ENCODE results near the gene ALAD. TPM values are rescaled to one million over a fixed set of nuclear protein-coding genes. Genes with fewer than 3 reads are reported as not detected.
A peak's percentile ranks its signal among the peaks of the same experiment; 100 is the strongest.

Gene ALAD
- total and polyA plus RNA-seq, 2 of the 13 experiments (the other 11 are each of a cell fraction or from before 2014, with no cell fraction given) = 21.8 to 30.1 TPM

- TF ChIP-seq MLX (CRISPR knock-in tag; IDR thresholded peaks at IDR 0.05) (peak; percentile 80), HNF4G (IDR thresholded peaks at IDR 0.05; ENCODE audit: borderline replicate concordance, low read depth, low read length) (peak; percentile 89), HNF4G (CRISPR knock-in tag; IDR thresholded peaks at IDR 0.05; ENCODE audit: borderline replicate concordance, low read depth) (peak; percentile 88), ZNF724P (CRISPR knock-in tag; IDR thresholded peaks at IDR 0.05; ENCODE audit: borderline replicate concordance) (peak; percentile 68; the same call in 1 of the 2 replicates), ZMAT3 (CRISPR knock-in tag; conservative IDR thresholded peaks at IDR 0.05) (peak; percentile 71; the same call in 1 of the 2 replicates), HOMEZ (CRISPR knock-in tag; IDR thresholded peaks at IDR 0.05; ENCODE audit: low read depth) (peak; percentile 95), ZNF770 (CRISPR knock-in tag; IDR thresholded peaks at IDR 0.05) (peak; percentile 53; the same call in 1 of the 2 replicates), ZNF362 (CRISPR knock-in tag; IDR thresholded peaks at IDR 0.05; ENCODE audit: borderline replicate concordance) (peak; percentile 71), SKIL (CRISPR knock-in tag; IDR thresholded peaks at IDR 0.05; ENCODE audit: borderline replicate concordance) (peak; percentile 93), HNRNPL (IDR thresholded peaks at IDR 0.05; ENCODE audit: low read depth, low read length) (no peak), TP53 (CRISPR knock-in tag; conservative IDR thresholded peaks at IDR 0.05) (0 out of 2 replicates have a peak, but pooled peaks have one; percentile 38), GABPA (IDR thresholded peaks at IDR 0.05; ENCODE audit: low read depth, low read length) (no peak), GABPA (CRISPR knock-in tag; IDR thresholded peaks at IDR 0.05; ENCODE audit: low read depth) (peak; percentile 39; the same call in 1 of the 2 replicates), HOXA9 (CRISPR knock-in tag; IDR thresholded peaks at IDR 0.05; ENCODE audit: borderline replicate concordance) (no peak), ZNF83 (CRISPR knock-in tag; IDR thresholded peaks at IDR 0.05; ENCODE audit: borderline replicate concordance) (no peak), TBX2 (CRISPR knock-in tag; IDR thresholded peaks at IDR 0.05; ENCODE audit: borderline replicate concordance) (peak; percentile 68; the same call in 1 of the 2 replicates), MAF1 (CRISPR knock-in tag; IDR thresholded peaks at IDR 0.05; ENCODE audit: borderline replicate concordance) (no peak), HNF1B (CRISPR knock-in tag; IDR thresholded peaks at IDR 0.05) (peak; percentile 97)
Observed at GRCh38 chr9:113395000-113395861, 5.9 kb downstream of the ALAD start (continued).

Data from HepG2 (cell line).